ENCODE measurements around the gene EYS. TPM values are rescaled to one million over a fixed set of nuclear protein-coding genes. Genes with fewer than 3 reads are reported as not detected.

Gene EYS
- total RNA-seq, 2 experiments from 2014 or later: not detected

DNA sequence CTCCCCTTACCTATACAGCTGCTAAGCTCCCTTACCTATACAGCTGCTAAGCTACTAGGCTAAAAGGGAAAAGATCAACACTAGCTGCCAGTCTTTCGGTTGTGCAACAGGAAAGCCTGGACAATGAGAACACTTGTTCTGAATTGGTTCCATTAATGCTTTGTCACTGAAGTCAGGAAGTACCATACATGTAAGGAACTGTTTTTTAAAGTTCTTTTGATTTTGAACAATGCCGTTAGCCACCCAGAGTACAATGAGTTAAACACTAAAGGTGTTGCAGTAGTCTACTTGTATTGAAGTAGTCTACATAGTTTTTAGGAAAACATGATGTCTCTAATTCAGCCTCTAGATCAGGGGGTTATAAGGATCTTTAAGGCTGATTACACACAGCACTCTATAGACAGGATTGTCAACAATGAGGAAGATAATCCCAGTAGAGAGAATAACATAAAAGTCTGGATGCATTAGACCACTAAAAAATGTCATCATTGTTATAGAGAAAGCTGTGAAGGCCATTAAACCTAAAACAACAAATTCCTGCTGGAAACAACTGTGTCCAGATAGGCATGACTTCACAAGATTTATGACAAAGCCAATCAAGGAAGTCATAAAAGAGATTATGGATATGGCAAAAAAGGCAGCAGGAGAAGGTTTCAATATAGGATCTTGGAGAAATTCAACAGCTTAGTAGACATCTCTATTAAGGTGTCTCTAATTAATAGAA, 1765.1 kb downstream of the EYS start:
- H3K4me1 Mint-ChIP-seq (ENCODE audit: low read depth): no peaks in the 10 kb centered on the region
- ATAC-seq (ENCODE audit: poor library complexity): no peak
- H3K4me3 Mint-ChIP-seq: no peak overlapping the region
- no peak overlapping the region for H3K27ac Mint-ChIP-seq
- ChIA-PET POLR2A (no interaction called here), CTCF (no interaction called here)
- H3K27ac ChIP-seq (ENCODE audit: low read depth in 1 of 2, low read length in 2 of 2): no peak overlapping the region
- no peaks in the 10 kb centered on the region for H3K27me3 ChIP-seq (ENCODE audit: control insufficient read depth in 1 of 2, insufficient read depth in 2 of 2, low read length in 2 of 2)
- TF ChIP-seq CTCF (IDR thresholded peaks at IDR 0.05): no peak
- no peaks in the 10 kb centered on the region for H3K27me3 Mint-ChIP-seq
- no peaks in the 10 kb centered on the region for H3K36me3 ChIP-seq (ENCODE audit: insufficient read depth, low read length)
- H3K4me3 ChIP-seq (ENCODE audit: low read length): no peak overlapping the region
- intact Hi-C loops (cut with DNase I, micrococcal nuclease): no loop called here
- H3K36me3 Mint-ChIP-seq (ENCODE audit: low read depth): no peaks in the 10 kb centered on the region
- H3K9me3 ChIP-seq (ENCODE audit: control insufficient read depth in 1 of 2, insufficient read depth in 1 of 2, low read length in 2 of 2): no peaks in the 10 kb centered on the region
- H3K4me1 ChIP-seq (ENCODE audit: insufficient read depth, low read length): no peaks in the 10 kb centered on the region
- no peak for DNase-seq
- no peaks in the 10 kb centered on the region for H3K9me3 Mint-ChIP-seq

DNA sequence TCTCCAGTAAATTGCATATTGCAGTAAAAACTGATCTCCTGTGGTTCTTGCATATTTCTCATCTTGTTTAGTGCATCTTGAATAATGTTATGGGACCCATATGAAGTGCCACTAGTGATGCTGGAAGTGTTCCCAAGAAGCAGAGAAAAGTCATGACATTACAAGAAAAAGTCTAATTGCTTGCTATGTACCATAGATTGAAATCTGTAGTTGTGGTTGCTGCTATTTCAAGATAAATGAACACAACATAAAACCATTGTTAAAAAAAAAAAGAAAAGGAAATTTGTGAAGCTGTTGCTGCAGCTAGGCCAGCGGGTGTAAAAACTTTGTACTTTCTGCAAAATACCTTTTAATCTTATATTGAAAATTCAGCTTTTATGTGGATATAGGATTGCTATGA, 1767.0 kb downstream of the EYS start:
- CTCF ChIA-PET: no interaction called here
- H3K27me3 ChIP-seq (ENCODE audit: control insufficient read depth in 1 of 2, insufficient read depth in 2 of 2, low read length in 2 of 2): no peaks in the 10 kb centered on the region
- H3K4me3 Mint-ChIP-seq: no peak overlapping the region
- no peaks in the 10 kb centered on the region for H3K9me3 ChIP-seq (ENCODE audit: control insufficient read depth in 1 of 2, insufficient read depth in 1 of 2, low read length in 2 of 2)
- no peaks in the 10 kb centered on the region for H3K4me1 ChIP-seq (ENCODE audit: insufficient read depth, low read length)
- ATAC-seq (ENCODE audit: poor library complexity): no peak
- no peaks in the 10 kb centered on the region for H3K4me1 Mint-ChIP-seq (ENCODE audit: low read depth)
- H3K36me3 Mint-ChIP-seq (ENCODE audit: low read depth): no peaks in the 10 kb centered on the region
- no peak overlapping the region for H3K27ac Mint-ChIP-seq
- H3K27ac ChIP-seq (ENCODE audit: low read depth in 1 of 2, low read length in 2 of 2): no peak overlapping the region
- no peak for TF ChIP-seq CTCF (IDR thresholded peaks at IDR 0.05)
- no peak for DNase-seq
- no peaks in the 10 kb centered on the region for H3K9me3 Mint-ChIP-seq
- intact Hi-C loops (cut with DNase I, micrococcal nuclease): no loop called here
- POLR2A ChIA-PET: no interaction called here
- no peaks in the 10 kb centered on the region for H3K27me3 Mint-ChIP-seq
- no peaks in the 10 kb centered on the region for H3K36me3 ChIP-seq (ENCODE audit: insufficient read depth, low read length)
- H3K4me3 ChIP-seq (ENCODE audit: low read length): no peak overlapping the region

DNA sequence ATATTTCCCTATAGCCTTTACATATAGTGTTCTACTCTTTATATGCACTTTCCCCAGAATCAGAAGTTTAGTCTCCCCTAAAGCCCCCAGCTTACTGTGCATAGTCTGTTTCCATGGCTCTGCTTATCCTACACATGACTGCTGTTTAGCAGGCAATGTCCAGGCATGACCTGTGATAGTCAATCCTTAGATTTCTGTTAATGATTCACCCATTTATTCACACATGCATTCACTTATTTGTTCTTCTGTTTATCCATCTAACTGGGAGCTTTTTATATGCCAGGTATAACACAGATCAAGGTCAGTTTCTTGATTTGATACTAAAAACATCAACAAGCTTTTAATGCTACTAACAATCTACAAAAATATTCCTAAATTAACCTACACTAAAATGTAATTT, 1770.6 kb downstream of the EYS start:
- Histone ChIP-seq H3K4me1 (ENCODE audit: insufficient read depth, low read length) (no peaks in the 10 kb centered on the region), H3K9me3 (ENCODE audit: control insufficient read depth in 1 of 2, insufficient read depth in 1 of 2, low read length in 2 of 2) (no peaks in the 10 kb centered on the region), H3K36me3 (ENCODE audit: insufficient read depth, low read length) (no peaks in the 10 kb centered on the region), H3K27me3 (ENCODE audit: control insufficient read depth in 1 of 2, insufficient read depth in 2 of 2, low read length in 2 of 2) (no peaks in the 10 kb centered on the region), H3K27ac (ENCODE audit: low read depth in 1 of 2, low read length in 2 of 2) (no peak overlapping the region), H3K4me3 (ENCODE audit: low read length) (no peak overlapping the region)
- no peak for TF ChIP-seq CTCF (IDR thresholded peaks at IDR 0.05)
- DNase-seq (no peak), ATAC-seq (ENCODE audit: poor library complexity) (no peak)
- no peak overlapping the region for H3K4me3 Mint-ChIP-seq
- no peaks in the 10 kb centered on the region for H3K27me3 Mint-ChIP-seq
- H3K27ac Mint-ChIP-seq: no peak overlapping the region
- H3K4me1 Mint-ChIP-seq (ENCODE audit: low read depth): no peaks in the 10 kb centered on the region
- CTCF ChIA-PET: no interaction called here
- intact Hi-C loops (cut with DNase I, micrococcal nuclease): no loop called here
- no peaks in the 10 kb centered on the region for H3K36me3 Mint-ChIP-seq (ENCODE audit: low read depth)
- no peaks in the 10 kb centered on the region for H3K9me3 Mint-ChIP-seq
- POLR2A ChIA-PET: no interaction called here
